ENCODE results near the gene PTPRM. TPM values are rescaled to one million over a fixed set of nuclear protein-coding genes. Genes with fewer than 3 reads are reported as not detected.

The PTPRM gene
- total RNA-seq, 2 donors from 2014 or later: 80.1 to 106 TPM

DNA sequence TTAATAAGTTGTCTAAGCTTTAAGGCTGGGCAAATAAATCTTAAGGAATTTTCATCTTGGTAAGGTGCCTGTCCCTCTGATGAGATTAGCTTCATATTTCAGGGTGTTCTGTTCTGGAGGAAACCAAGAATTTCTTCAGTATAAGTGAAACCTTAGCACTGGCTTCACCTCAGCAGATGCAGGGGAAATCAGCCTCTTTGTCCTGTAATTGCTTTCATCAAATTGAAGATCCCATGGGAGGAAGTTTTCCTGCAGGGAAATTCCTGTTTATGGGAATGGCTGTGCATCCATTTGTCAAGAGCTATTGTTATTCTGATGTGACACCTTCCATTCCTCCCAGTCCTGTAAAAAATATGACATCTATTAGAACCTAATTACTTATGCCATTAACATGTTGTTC lies 174.5 kb downstream of the PTPRM start:
- TF ChIP-seq, protein P1, sequence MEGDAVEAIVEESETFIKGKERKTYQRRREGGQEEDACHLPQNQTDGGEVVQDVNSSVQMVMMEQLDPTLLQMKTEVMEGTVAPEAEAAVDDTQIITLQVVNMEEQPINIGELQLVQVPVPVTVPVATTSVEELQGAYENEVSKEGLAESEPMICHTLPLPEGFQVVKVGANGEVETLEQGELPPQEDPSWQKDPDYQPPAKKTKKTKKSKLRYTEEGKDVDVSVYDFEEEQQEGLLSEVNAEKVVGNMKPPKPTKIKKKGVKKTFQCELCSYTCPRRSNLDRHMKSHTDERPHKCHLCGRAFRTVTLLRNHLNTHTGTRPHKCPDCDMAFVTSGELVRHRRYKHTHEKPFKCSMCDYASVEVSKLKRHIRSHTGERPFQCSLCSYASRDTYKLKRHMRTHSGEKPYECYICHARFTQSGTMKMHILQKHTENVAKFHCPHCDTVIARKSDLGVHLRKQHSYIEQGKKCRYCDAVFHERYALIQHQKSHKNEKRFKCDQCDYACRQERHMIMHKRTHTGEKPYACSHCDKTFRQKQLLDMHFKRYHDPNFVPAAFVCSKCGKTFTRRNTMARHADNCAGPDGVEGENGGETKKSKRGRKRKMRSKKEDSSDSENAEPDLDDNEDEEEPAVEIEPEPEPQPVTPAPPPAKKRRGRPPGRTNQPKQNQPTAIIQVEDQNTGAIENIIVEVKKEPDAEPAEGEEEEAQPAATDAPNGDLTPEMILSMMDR (IDR thresholded peaks at IDR 0.05): no peak
- DNase-seq (ENCODE audit: low spot score): no peak
- no peaks in the 10 kb centered on the region for H3K36me3 ChIP-seq
- no peak overlapping the region for H3K4me3 ChIP-seq
- peaks cover 0 to 14% of the 10 kb centered on the region in 2 donors for H3K9me3 ChIP-seq
- H3K27ac ChIP-seq: no peak overlapping the region
- H3K27me3 ChIP-seq: no peaks in the 10 kb centered on the region
- peaks cover 0 to 28% of the 10 kb centered on the region in 2 donors for H3K4me1 ChIP-seq

DNA sequence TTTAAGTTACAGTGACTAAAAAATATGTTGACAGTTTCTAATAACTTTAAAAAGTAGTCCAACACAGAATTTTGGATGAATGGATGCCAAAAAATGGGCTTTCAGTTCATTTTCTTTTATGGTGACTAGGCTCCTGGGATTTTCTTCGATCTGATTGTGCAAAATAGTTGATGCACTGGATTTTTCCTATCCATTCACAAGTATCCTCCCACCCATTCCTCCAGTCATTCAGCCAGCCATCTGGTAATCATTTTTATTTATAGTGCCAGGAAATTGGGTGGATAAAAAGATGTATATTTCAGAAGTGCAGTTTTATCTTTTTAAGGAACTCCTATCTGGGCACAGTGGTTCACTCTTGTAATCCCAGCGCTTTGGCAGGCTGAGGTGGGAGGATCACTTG lies 175.1 kb downstream of the PTPRM start:
- Histone ChIP-seq H3K4me1 (peaks cover 0 to 34% of the 10 kb centered on the region in 2 donors), H3K4me3 (no peak overlapping the region), H3K9me3 (peaks cover 0 to 14% of the 10 kb centered on the region in 2 donors), H3K27me3 (no peaks in the 10 kb centered on the region), H3K36me3 (no peaks in the 10 kb centered on the region), H3K27ac (peak overlapping the region in 1 of 2 donors; percentile 12)
- DNase-seq (ENCODE audit: low spot score): no peak
- TF ChIP-seq, protein P1 (IDR thresholded peaks at IDR 0.05): no peak

DNA sequence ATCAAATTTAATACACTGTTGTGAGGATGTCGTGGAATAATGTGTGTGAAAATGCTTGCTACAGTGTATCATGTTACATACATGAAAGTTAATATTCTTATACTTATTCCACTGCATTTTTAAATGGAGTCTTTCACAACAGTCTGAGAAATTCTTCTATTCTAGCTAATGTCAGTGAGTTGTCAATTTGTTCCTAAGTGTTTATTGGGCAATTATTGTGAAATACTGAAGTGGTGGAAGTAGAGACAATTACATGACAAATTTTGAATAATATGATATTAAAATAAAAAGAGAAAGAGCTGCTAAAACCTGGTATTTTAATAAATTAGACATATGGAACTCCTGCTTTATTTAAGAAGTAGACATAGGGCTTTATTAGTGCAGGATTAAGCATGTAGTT lies 176.1 kb downstream of the PTPRM start:
- TF ChIP-seq, protein P1 (IDR thresholded peaks at IDR 0.05): no peak
- H3K27me3 ChIP-seq: no peaks in the 10 kb centered on the region
- no peak overlapping the region for H3K4me3 ChIP-seq
- no peak overlapping the region for H3K27ac ChIP-seq
- DNase-seq (ENCODE audit: low spot score): no peak
- peaks cover 0 to 14% of the 10 kb centered on the region in 2 donors for H3K9me3 ChIP-seq
- H3K4me1 ChIP-seq: peaks cover 0 to 42% of the 10 kb centered on the region in 2 donors
- H3K36me3 ChIP-seq: no peaks in the 10 kb centered on the region

DNA sequence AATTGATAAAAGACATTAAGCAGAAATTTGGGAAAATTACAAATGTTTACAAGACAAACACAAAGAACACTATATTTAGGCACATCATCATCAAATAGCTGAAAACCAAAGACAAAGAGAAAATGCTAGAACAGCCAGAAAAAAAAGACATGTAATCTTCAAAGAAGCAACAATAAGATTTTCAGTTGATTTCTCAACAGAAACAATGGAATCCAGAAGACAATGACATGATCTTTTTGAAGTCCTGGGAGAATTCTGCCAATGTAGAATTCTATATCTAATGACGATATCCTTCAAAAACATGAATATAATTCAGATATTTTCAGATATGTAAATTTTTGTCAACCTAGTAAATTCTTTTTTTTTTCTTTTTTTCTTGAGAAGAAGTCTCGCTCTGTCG lies 179.0 kb downstream of the PTPRM start:
- no peaks in the 10 kb centered on the region for H3K36me3 ChIP-seq
- peaks cover 0 to 59% of the 10 kb centered on the region in 2 donors for H3K4me1 ChIP-seq
- H3K4me3 ChIP-seq: no peak overlapping the region
- no peak overlapping the region for H3K27ac ChIP-seq
- TF ChIP-seq, protein P1 (IDR thresholded peaks at IDR 0.05): no peak
- H3K27me3 ChIP-seq: no peaks in the 10 kb centered on the region
- no peak for DNase-seq (ENCODE audit: low spot score)
- peaks cover 0 to 14% of the 10 kb centered on the region in 2 donors for H3K9me3 ChIP-seq

DNA sequence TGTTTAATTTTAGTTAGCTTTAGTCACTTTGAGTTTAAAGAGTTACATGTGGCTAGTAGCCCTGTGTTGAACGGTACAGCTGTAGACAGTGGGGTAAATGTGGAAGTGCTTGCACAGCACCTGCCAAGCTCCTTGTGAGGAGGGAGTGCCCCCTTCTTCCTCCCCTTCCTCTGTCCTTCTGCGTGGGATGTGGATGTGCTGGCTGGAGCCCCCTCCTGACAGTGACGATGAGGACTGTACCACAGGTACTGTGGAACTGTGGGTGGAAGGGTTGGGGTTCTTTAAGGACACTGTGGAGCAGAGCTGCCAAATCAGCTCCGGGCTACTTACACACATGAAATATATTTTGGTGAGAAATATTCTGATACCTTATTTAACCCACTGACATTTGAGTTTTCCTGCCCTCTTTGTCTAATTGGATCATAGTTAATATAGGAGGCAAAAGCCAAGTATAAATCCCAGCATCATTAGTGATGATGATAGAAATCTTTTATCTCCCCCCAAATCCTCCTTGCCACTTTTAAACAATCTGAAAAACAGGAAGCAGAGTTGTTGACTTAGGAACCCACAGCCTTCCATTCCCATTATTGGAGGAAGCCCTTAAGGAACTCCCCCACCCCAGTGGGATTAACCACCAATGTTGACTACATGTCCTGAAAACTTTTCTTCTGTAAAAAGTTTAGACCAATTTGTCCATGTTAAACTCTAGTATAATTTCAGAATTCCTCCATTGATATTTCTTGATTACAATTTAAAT lies 181.3 kb downstream of the PTPRM start:
- Histone ChIP-seq H3K4me3 (no peak overlapping the region), H3K4me1 (peaks cover 0 to 46% of the 10 kb centered on the region in 2 donors), H3K9me3 (peaks cover 0 to 14% of the 10 kb centered on the region in 2 donors), H3K36me3 (no peaks in the 10 kb centered on the region), H3K27me3 (no peaks in the 10 kb centered on the region), H3K27ac (peak overlapping the region; percentile 6 to 17)
- DNase-seq (ENCODE audit: low spot score): no peak
- TF ChIP-seq, protein P1 (IDR thresholded peaks at IDR 0.05): no peak

Measured in right atrium auricular region (tissue), 2 donors.